NK-92 (cell line): Measurements from ENCODE around the gene PLPP3.

Experiments
- DNase-seq: peaks from one replicate; lab custom pipeline; 2025; ENCODE audit not compliant: unreplicated experiment; lab: John Stamatoyannopoulos, UW

PLPP3 gene

GRCh38 chr1:56501426-56501825, 77.9 kb downstream of the PLPP3 start:
- no peak for DNase-seq

- DNase-seq: no peak
Observed at GRCh38 chr1:56496821-56497772, 82.3 kb downstream of the PLPP3 start.

GRCh38 chr1:56496158-56496557, 83.2 kb downstream of the PLPP3 start:
- no peak for DNase-seq

- no peak for DNase-seq
Observed at GRCh38 chr1:56495538-56495937, 83.8 kb downstream of the PLPP3 start.

DNA sequence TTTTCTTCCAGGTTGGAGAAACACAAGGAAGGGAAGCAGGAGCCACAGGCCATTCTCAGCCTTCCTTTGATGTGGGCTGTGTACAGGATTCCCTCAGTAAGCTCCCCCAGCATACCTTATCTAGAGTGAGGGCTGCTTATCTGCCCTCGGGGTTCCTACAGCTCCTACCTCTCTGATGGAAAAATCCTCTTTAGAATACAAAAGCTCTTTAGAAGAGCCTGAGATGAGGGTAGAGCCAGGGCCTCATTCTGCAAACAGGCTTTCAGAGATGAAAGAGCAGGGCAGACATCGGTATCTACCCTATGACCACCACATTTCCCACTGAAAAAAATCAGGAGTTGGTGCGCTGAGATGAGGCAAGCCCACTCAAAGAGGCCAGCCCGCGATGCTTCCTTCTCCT, 85.1 kb downstream of the PLPP3 start:
- no peak for DNase-seq

GRCh38 chr1:56493826-56494225, 85.5 kb downstream of the PLPP3 start:
- DNase-seq: no peak

- DNase-seq: no peak
Observed at GRCh38 chr1:56491441-56491840, 87.9 kb downstream of the PLPP3 start.

- DNase-seq: no peak
Observed at GRCh38 chr1:56490619-56491018, 88.7 kb downstream of the PLPP3 start.

DNA sequence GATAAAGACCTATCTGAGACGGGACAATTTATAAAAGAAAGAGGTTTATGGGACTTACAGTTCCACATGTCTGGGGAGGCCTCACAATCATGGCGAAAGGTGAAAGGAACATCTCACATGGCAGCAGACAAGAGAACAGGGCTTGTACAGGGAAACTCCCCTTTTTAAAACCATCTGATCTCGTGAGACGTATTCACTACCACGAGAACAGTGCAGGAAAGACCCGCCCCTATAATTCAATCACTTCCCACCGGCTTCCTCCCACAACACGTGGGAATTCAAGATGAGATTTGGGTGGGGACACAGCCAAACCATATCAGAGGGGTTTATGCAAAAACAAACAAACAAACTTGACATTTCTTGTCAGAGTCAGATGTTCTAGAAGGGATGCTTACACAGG, 89.7 kb downstream of the PLPP3 start:
- DNase-seq: no peak

GRCh38 chr1:56484695-56485094, 94.7 kb downstream of the PLPP3 start:
- no peak for DNase-seq

- DNase-seq: no peak
Observed at GRCh38 chr1:56483104-56483503, 96.3 kb downstream of the PLPP3 start.

DNA sequence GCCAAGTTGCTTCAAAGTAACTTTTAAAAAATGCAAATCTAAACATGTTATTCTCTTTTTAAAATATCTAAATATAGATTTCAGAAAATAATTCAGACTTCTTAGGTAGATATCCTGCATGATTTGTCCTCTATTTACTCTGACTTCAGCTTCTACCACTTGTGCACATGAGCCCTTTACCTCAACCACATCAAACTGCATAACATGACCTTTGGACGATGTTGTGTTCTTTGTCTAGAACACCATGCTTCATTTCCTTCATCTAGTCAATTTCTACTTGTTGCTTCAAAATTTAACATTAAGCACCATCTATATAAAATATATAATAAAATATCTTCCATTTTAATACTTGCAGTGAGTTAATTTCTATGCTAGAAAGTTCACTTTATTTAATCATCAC, 96.9 kb downstream of the PLPP3 start:
- DNase-seq: no peak

DNA sequence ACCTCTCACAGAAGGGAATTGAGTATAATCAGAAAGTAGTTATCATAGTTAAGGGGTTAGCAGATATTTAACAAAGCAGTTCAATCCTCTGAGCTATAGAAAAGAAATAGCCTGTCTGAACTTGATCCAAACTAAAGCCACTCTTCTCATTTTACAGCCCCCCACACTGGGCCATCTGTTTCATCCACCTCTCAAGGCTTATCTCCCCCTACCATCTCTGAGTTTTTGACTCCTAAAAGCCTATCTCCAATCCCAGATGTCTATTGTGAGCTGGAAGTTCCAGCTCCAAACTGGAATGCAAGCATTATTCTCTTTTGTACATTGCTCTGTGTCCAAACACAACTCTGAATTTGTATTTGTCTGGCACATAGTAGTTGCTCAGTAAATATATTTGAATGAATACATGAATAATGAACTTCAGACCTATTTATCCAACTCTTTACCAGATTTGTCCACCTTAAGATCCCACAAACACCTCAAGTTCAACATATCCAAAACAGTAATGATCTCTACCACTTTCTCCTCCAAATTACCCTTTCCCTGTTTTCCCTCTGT, 98.1 kb downstream of the PLPP3 start:
- no peak for DNase-seq

DNA sequence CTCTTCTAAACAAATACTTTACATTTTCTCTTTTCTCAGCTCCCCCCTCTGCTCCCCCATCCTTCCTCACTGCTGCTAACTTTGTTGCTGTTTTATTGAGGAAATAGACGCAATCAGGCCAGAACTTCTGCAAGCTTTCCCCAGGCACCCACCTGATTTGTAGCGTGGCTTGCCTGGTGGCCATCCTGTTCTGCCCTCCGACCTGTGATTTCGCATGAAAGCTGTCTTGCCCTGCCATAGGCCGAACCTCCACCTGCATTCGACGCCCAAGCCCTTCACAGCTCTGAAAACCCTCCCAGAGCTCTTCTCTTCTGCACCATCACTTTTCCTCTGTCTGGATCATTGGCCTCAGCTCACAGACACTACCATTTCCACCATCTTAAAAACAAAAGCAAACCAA, 100.6 kb downstream of the PLPP3 start:
- no peak for DNase-seq

DNA sequence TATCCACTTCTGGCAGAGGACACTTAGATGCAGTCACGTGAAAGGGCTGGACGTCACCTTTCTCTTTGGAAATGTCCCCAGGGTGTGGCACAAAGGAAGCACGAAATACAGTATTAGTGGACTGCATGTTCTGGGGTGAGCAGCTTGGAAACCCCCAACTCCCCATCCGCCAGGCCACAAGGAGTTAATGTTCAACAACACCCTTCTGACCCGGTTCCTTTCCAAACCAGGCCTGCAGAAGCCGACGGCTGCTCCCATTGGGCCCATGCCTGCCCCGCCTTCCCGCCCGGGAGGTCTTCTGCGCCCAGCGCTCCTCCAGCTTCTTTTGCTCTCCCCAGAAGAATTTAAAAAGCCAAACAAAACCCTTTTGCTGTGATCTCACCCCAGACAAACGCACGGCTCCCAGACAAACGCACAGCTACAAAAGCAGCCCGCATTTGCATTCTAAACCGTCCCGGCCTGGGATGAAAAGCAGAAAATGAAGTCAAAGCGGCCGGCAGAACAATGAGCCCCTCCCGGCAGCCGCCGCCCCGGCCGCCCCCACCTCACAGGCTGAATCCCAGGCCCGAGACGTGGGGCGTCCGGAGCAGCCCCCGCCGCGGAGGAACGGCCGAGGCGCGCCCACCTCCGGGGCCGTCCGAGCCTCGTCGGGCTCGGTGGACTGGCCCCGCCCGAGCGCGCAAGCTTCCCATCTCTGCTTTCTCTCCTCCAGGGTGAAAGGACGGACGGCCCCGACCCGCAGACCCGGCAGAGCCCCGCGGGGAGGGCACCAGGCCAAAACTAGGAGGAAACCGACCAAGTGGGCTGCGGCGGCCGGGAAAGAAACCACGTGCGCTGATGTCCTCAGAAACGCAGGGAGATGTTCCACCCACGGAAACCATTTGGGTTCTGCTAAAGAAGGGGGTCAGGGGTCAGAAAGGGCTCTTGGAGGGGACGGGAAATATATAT, 101.9 kb downstream of the PLPP3 start:
- no peak for DNase-seq

GRCh38 chr1:56473582-56474270, 105.6 kb downstream of the PLPP3 start:
- DNase-seq: no peak

DNA sequence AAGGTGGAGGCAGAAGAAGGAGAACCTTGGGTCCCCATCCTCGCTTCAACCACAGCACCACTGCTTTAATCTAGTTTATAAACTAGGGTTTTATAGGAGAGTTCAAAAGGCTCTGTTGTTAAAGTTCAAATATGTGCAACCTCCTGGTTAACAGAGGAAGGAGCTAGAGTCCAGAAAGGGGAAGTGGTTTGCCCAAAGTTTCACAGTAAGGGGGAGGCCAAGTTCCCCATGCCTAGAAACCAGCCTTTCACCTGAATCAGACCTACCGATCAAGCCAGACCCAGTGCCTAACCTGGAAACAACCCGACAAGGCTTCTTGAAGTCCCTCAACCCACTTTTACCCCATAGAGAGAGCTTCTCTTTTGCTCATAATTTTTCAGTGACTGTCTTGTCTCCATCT, 106.5 kb downstream of the PLPP3 start:
- DNase-seq: no peak

GRCh38 chr1:56469640-56470371, 109.6 kb downstream of the PLPP3 start:
- DNase-seq: no peak

DNA sequence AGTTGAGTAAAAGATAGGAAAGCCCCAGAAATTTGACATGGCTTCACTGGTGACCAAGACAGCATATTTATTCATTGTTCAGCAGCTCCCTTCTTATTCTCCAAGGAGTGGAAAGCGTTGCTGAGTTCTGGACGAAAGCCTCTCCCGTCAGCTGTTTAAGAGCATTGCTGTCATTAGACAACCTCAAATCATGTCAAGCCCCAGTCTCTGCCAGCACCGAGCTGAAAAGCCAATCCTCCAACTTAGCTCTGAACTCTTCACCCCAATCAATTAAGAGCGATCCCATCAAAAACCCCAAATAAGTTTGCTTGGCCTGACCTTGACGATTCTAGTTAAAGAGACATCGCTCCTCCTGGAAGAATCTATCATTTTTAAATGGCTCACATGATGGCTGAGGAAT, 110.8 kb downstream of the PLPP3 start:
- DNase-seq: no peak

GRCh38 chr1:56466538-56466937, 112.8 kb downstream of the PLPP3 start:
- no peak for DNase-seq
